K562 (cell line): ENCODE results near the gene EMX1. TPM values are rescaled to one million over a fixed set of nuclear protein-coding genes. Genes with fewer than 3 reads are reported as not detected.

ENCODE experiments used
- COPS2 ChIP-seq: fragments of 450-650 bp; conservative IDR thresholded peaks from 2 replicates; pipeline ENCODE4 v1.6.1; 2016; ENCODE audit warnings: mild to moderate bottlenecking, moderate library complexity
- GABPB2 ChIP-seq: fragments of 250-450 bp; sonication (Bioruptor Pico); conservative IDR thresholded peaks from 2 replicates; pipeline ENCODE4 v1.5.1; 2021; ENCODE audit warnings: mild to moderate bottlenecking
- GTF2A2 ChIP-seq: IDR thresholded peaks from 2 replicates; pipeline ENCODE4 v1.6.1; 2016; ENCODE audit warnings: mild to moderate bottlenecking, missing genetic modification characterization, missing compliant biosample characterization
- HDAC1 ChIP-seq, 2 experiments: fragments of 450-650 bp; IDR thresholded peaks; 2 replicates each; pipeline ENCODE4 v1.6.1; 2016 to 2017; ENCODE audit warnings: inconsistent platforms in 1 of 2, mild to moderate bottlenecking in 1 of 2, moderate library complexity in 1 of 2
- IFI16 ChIP-seq: fragments of 250-450 bp; sonication (Bioruptor Pico); IDR thresholded peaks from 2 replicates; pipeline ENCODE4 v2.1.2; 2022; ENCODE audit warnings: mild to moderate bottlenecking, inconsistent platforms
- LCOR ChIP-seq: sonication (generic); formaldehyde crosslinking; IDR thresholded peaks from 2 replicates; pipeline ENCODE4 v1.8.0; 2022; ENCODE audit warnings: mild to moderate bottlenecking, missing genetic modification reagents
- NFE2 ChIP-seq: IDR thresholded peaks from 2 replicates; pipeline ENCODE4 v1.6.1; 2014; ENCODE audit warnings: antibody characterized with exemption, low read depth
- NFIX ChIP-seq: fragments of 250-450 bp; sonication (Bioruptor Pico); IDR thresholded peaks from 2 replicates; pipeline ENCODE4 v1.4.0; 2020; ENCODE audit warnings: low read depth, mild to moderate bottlenecking, moderate library complexity
- PHF21A ChIP-seq: fragments of 450-650 bp; IDR thresholded peaks from 2 replicates; pipeline ENCODE4 v1.6.1; 2017; ENCODE audit warnings: low read depth, borderline replicate concordance
- SIN3B ChIP-seq: fragments of 450-650 bp; IDR thresholded peaks from 2 replicates; pipeline ENCODE4 v1.6.1; 2017; ENCODE audit warnings: low read depth, mild to moderate bottlenecking, moderate library complexity
- SMARCB1 ChIP-seq: IDR thresholded peaks from 2 replicates; pipeline ENCODE4 v1.6.1; 2011; ENCODE audit warnings: improper control_type of control experiment, low read depth; ENCODE audit not compliant: insufficient read length
- SPI1 ChIP-seq: IDR thresholded peaks from 2 replicates; pipeline ENCODE4 v1.6.1; 2011; ENCODE audit warnings: low read depth, low read length, control low read depth, borderline replicate concordance
- XRCC3 ChIP-seq: fragments of 450-650 bp; IDR thresholded peaks from 2 replicates; pipeline ENCODE4 v1.6.1; 2017; ENCODE audit warnings: mild to moderate bottlenecking, moderate library complexity
- ZNF23 ChIP-seq: fragments of 250-450 bp; sonication (Bioruptor Pico); IDR thresholded peaks from 2 replicates; pipeline ENCODE4 v1.4.0; 2020; ENCODE audit warnings: mild to moderate bottlenecking
- ZNF263 ChIP-seq: sonication (generic); formaldehyde crosslinking; IDR thresholded peaks from 2 replicates; pipeline ENCODE4 v1.8.0; 2022; ENCODE audit warnings: mild to moderate bottlenecking, missing genetic modification reagents, borderline replicate concordance
- ZNF347 ChIP-seq: fragments of 450-650 bp; formaldehyde crosslinking; IDR thresholded peaks from 2 replicates; pipeline ENCODE4 v1.4.0; 2020; ENCODE audit warnings: low read depth, mild to moderate bottlenecking, moderate library complexity
- ZNF384 ChIP-seq: IDR thresholded peaks from 2 replicates; pipeline ENCODE4 v1.6.1; 2012; ENCODE audit warnings: low read depth, low read length, improper control_type of control experiment
- polyA plus RNA-seq, 8 experiments: library from polyadenylated mRNA; depleted of rRNA in 4 of 8; stranded (reverse) in 5 of 8; unstranded in 3 of 8; fragments of >200 nt; fragmentation: Nextera tagmentation in 2 of 8; fragmentation: Illumina TruSeq in 1 of 8; extraction: Ambion mirVana in 2 of 8; extraction: Trizol in 1 of 8; gene quantifications; 2 replicates each; pipeline versions ENCODE4 v1.2.1 to v1.2.3, GENCODE V29; 2011 to 2014; ENCODE audit warnings: inconsistent platforms in 1 of 8, missing spikeins in 1 of 8
- total RNA-seq, 7 experiments: library from RNA; depleted of rRNA in 6 of 7; stranded (reverse); fragments of >200 nt in 6 of 7; fragmentation: Illumina TruSeq in 2 of 7; extraction: Trizol in 2 of 7; gene quantifications; 2 replicates each; pipeline versions ENCODE4 v1.2.1 to v1.2.3, GENCODE V29; 2011 to 2021; ENCODE audit warnings: low replicate concordance in 1 of 7
- TF ChIP-seq, protein P1 (sequence below): sonication (generic); formaldehyde crosslinking; IDR thresholded peaks from 2 replicates; pipeline ENCODE4 v1.8.0; 2023; ENCODE audit warnings: mild to moderate bottlenecking, missing genetic modification reagents
- TF ChIP-seq, protein P2 (sequence below): conservative IDR thresholded peaks from 2 replicates; pipeline ENCODE4 v1.6.1; 2011; ENCODE audit warnings: low read depth, mild to moderate bottlenecking, low read length; ENCODE audit not compliant: control insufficient read depth
- TF ChIP-seq, protein P3 (sequence below): fragments of 200-800 bp; sonication (Bioruptor generic); IDR thresholded peaks from 2 replicates; pipeline ENCODE4 v1.6.1; 2017; ENCODE audit warnings: missing genetic modification characterization, missing compliant biosample characterization
- TF ChIP-seq, protein P4 (sequence below): sonication (generic); formaldehyde crosslinking; IDR thresholded peaks from 2 replicates; pipeline ENCODE4 v1.8.1; 2023; ENCODE audit warnings: mild to moderate bottlenecking, missing genetic modification reagents, moderate library complexity
- TF ChIP-seq, protein P5 (sequence below): fragments of 450-650 bp; IDR thresholded peaks from one replicate; pipeline ENCODE4 v1.6.1; 2018; ENCODE audit warnings: mild to moderate bottlenecking, moderate library complexity; ENCODE audit not compliant: partially characterized antibody

EMX1 gene
- total and polyA plus RNA-seq, 9 of the 15 experiments (the other 6 are each of a cell fraction or from before 2014, with no cell fraction given) = 0.10 to 0.32 (median 0.21) TPM; not detected in 6

DNA sequence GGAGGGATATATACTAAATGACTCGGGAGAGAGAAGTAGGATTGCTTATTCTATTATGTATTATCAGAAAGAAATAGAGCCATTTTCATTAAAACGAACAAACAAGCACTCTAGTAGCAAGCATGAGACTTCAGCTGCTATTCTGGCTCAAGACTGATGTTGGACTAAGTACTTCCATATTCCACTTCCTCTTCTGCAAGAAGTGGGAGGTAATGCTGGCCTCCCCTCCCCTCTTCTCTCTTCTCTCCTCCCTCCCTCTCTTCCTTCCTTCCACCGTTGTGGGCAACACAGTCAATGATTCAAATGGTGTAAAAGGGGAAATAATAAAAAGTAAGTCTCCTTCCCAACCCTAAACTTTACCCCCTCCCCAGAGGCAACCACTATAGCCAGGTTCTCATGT lies 62.6 kb downstream of the EMX1 start (continued):
- TF ChIP-seq, protein P1, sequence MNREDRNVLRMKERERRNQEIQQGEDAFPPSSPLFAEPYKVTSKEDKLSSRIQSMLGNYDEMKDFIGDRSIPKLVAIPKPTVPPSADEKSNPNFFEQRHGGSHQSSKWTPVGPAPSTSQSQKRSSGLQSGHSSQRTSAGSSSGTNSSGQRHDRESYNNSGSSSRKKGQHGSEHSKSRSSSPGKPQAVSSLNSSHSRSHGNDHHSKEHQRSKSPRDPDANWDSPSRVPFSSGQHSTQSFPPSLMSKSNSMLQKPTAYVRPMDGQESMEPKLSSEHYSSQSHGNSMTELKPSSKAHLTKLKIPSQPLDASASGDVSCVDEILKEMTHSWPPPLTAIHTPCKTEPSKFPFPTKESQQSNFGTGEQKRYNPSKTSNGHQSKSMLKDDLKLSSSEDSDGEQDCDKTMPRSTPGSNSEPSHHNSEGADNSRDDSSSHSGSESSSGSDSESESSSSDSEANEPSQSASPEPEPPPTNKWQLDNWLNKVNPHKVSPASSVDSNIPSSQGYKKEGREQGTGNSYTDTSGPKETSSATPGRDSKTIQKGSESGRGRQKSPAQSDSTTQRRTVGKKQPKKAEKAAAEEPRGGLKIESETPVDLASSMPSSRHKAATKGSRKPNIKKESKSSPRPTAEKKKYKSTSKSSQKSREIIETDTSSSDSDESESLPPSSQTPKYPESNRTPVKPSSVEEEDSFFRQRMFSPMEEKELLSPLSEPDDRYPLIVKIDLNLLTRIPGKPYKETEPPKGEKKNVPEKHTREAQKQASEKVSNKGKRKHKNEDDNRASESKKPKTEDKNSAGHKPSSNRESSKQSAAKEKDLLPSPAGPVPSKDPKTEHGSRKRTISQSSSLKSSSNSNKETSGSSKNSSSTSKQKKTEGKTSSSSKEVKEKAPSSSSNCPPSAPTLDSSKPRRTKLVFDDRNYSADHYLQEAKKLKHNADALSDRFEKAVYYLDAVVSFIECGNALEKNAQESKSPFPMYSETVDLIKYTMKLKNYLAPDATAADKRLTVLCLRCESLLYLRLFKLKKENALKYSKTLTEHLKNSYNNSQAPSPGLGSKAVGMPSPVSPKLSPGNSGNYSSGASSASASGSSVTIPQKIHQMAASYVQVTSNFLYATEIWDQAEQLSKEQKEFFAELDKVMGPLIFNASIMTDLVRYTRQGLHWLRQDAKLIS (CRISPR knock-in tag) = no peak
- TF ChIP-seq PHF21A (no peak), ZNF23 (no peak), COPS2 (no peak), GABPB2 (CRISPR knock-in tag) (no peak), LCOR (CRISPR knock-in tag) (no peak), IFI16 (CRISPR knock-in tag) (no peak), ZNF263 (CRISPR knock-in tag) (no peak), XRCC3 (no peak), ZNF347 (CRISPR knock-in tag) (no peak), NFIX (no peak), NFE2 (no peak), SPI1 (peak; percentile 98), HDAC1 (IDR thresholded peaks at IDR 0.05) (no peak), SIN3B (no peak), GTF2A2 (no peak), SMARCB1 (no peak), ZNF384 (no peak)
- TF ChIP-seq, protein P2, sequence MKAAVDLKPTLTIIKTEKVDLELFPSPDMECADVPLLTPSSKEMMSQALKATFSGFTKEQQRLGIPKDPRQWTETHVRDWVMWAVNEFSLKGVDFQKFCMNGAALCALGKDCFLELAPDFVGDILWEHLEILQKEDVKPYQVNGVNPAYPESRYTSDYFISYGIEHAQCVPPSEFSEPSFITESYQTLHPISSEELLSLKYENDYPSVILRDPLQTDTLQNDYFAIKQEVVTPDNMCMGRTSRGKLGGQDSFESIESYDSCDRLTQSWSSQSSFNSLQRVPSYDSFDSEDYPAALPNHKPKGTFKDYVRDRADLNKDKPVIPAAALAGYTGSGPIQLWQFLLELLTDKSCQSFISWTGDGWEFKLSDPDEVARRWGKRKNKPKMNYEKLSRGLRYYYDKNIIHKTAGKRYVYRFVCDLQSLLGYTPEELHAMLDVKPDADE = no peak
- TF ChIP-seq, protein P3, sequence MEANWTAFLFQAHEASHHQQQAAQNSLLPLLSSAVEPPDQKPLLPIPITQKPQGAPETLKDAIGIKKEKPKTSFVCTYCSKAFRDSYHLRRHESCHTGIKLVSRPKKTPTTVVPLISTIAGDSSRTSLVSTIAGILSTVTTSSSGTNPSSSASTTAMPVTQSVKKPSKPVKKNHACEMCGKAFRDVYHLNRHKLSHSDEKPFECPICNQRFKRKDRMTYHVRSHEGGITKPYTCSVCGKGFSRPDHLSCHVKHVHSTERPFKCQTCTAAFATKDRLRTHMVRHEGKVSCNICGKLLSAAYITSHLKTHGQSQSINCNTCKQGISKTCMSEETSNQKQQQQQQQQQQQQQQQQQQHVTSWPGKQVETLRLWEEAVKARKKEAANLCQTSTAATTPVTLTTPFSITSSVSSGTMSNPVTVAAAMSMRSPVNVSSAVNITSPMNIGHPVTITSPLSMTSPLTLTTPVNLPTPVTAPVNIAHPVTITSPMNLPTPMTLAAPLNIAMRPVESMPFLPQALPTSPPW (CRISPR knock-in tag) = peak; percentile 49; the same call in 1 of the 2 replicates
- TF ChIP-seq, protein P4, sequence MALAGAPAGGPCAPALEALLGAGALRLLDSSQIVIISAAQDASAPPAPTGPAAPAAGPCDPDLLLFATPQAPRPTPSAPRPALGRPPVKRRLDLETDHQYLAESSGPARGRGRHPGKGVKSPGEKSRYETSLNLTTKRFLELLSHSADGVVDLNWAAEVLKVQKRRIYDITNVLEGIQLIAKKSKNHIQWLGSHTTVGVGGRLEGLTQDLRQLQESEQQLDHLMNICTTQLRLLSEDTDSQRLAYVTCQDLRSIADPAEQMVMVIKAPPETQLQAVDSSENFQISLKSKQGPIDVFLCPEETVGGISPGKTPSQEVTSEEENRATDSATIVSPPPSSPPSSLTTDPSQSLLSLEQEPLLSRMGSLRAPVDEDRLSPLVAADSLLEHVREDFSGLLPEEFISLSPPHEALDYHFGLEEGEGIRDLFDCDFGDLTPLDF (CRISPR knock-in tag) = no peak
- TF ChIP-seq, protein P5, sequence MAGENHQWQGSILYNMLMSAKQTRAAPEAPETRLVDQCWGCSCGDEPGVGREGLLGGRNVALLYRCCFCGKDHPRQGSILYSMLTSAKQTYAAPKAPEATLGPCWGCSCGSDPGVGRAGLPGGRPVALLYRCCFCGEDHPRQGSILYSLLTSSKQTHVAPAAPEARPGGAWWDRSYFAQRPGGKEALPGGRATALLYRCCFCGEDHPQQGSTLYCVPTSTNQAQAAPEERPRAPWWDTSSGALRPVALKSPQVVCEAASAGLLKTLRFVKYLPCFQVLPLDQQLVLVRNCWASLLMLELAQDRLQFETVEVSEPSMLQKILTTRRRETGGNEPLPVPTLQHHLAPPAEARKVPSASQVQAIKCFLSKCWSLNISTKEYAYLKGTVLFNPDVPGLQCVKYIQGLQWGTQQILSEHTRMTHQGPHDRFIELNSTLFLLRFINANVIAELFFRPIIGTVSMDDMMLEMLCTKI = no peak
